Upper lobe of left lung (tissue), 4 donors: ENCODE data around the gene YTHDF2.
"Not testable (repeated sequence)": the region's sequence is repeated elsewhere in the genome, so short reads cannot be mapped to it uniquely, and the experiment has no call there.

Source experiments
- CTCF ChIP-seq, 6 experiments: fragments of 450-650 bp in 4 of 6; fragments of 200-600 bp in 2 of 6; sonication (generic) in 2 of 6; IDR thresholded peaks; one replicate each; pipeline ENCODE4 v1.5.1; 2016 to 2019; ENCODE audit warnings: antibody characterized with exemption in 6 of 6
- EP300 ChIP-seq, 4 donors: sonication (generic); formaldehyde crosslinking; IDR thresholded peaks; one replicate each; pipeline ENCODE4 v1.5.1; 2017; ENCODE audit warnings: antibody characterized with exemption in 4 of 4, control low read depth in 2 of 4
- POLR2A ChIP-seq, 4 donors: fragments of 450-650 bp; IDR thresholded peaks; one replicate each; pipeline ENCODE4 v1.5.1; 2016 to 2017; ENCODE audit warnings: antibody characterized with exemption in 4 of 4, mild to moderate bottlenecking in 2 of 4
- POLR2AphosphoS5 ChIP-seq, 2 donors: sonication (generic); formaldehyde crosslinking; IDR thresholded peaks; one replicate each; pipeline ENCODE4 v1.5.1; 2017; ENCODE audit warnings: antibody characterized with exemption in 2 of 2

DNA sequence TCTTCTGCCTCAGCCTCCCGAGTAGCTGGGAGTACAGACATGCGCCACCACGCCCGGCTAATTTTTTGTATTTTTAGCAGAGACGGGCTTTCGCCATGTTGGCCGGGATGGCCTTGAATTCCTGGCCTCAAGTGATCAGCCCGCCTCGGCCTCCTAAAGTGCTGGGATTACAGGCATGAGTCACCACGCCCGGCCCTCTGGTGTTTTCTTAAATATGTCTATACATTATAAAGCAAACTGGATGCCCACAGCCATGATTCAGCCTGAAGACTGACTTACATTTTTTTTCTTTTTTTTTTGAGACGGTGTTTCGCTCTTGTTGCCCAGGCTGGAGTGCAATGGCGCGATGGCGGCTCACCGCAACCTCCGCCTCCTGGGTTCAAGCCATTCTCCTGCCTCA is 14.8 kb upstream of the YTHDF2 start:
- TF ChIP-seq POLR2A, EP300, POLR2AphosphoS5, CTCF (IDR thresholded peaks at IDR 0.05): not testable (repeated sequence)
